ENCODE measurements around the gene PLEKHD1. TPM values are rescaled to one million over a fixed set of nuclear protein-coding genes. Genes with fewer than 3 reads are reported as not detected.
A peak's percentile ranks its signal among the peaks of the same experiment; 100 is the strongest.

The PLEKHD1 gene
- total RNA-seq, 2 donors from 2014 or later: not detected

DNA sequence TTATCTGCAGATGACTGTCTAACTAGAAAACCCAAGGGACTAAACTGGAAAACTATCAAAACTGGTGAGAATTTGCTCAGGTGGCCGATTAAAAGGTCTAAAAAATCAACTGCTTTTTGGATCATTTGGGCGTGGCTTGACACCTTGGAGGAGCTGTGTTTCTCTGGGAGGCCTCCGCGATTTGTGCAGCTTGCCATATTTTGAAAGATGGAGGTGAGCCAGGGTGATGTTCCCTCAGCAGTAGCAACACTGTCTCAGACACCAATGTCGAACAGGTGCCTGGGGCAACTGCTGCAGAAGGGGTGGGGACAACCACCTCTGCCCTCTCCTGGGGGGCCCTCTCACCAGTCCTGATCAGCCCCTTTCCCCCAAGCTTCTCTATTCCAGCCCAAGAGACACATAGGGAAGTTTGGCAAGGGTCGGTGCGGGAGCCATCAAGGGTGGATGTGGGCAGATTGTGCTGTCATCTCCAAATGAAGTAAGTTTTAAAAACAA, 86.4 kb downstream of the PLEKHD1 start:
- Histone ChIP-seq H3K27ac (no peak overlapping the region), H3K27me3 (peaks cover 5 to 22% of the 10 kb centered on the region in 2 donors), H3K36me3 (no peaks in the 10 kb centered on the region), H3K4me1 (peaks cover 0 to 32% of the 10 kb centered on the region in 2 donors), H3K9me3 (no peaks in the 10 kb centered on the region), H3K4me3 (no peak overlapping the region)
- DNase-seq (ENCODE audit: low spot score): no peak
- TF ChIP-seq, protein P1, sequence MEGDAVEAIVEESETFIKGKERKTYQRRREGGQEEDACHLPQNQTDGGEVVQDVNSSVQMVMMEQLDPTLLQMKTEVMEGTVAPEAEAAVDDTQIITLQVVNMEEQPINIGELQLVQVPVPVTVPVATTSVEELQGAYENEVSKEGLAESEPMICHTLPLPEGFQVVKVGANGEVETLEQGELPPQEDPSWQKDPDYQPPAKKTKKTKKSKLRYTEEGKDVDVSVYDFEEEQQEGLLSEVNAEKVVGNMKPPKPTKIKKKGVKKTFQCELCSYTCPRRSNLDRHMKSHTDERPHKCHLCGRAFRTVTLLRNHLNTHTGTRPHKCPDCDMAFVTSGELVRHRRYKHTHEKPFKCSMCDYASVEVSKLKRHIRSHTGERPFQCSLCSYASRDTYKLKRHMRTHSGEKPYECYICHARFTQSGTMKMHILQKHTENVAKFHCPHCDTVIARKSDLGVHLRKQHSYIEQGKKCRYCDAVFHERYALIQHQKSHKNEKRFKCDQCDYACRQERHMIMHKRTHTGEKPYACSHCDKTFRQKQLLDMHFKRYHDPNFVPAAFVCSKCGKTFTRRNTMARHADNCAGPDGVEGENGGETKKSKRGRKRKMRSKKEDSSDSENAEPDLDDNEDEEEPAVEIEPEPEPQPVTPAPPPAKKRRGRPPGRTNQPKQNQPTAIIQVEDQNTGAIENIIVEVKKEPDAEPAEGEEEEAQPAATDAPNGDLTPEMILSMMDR (IDR thresholded peaks at IDR 0.05): no peak

DNA sequence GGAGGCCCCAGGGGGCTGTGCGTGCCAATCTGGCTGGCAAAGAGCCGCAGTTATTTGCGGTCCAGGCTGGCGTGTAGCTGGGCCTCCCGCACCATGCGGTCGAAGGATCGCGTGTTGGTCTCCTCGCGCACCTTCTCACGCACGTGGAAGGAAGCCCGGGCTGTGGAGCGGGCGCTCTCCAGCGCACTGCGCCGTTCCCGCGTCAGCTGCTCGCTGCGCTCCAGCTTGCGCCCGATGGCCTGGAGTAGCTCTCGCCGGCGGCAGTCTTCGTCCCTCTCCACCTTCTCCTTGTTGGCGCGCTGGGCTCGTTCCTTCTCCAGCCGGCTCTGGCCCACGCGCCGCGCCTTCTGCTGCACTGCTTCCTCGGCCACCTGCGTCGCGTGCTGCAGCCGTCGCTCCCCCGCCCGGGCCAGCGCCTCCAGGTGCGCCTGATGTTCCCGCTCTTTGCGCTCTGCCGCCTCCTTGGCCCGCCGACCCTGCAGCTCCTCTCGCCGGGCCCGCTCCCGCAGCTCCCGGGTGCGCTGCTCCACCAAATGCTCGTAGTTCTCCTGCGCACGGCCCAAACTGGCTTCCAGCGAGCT, 87.0 kb downstream of the PLEKHD1 start:
- Histone ChIP-seq H3K4me1 (peaks cover 0 to 32% of the 10 kb centered on the region in 2 donors), H3K36me3 (no peaks in the 10 kb centered on the region), H3K27ac (no peak overlapping the region), H3K9me3 (no peaks in the 10 kb centered on the region), H3K27me3 (peaks cover 5 to 27% of the 10 kb centered on the region in 2 donors), H3K4me3 (peak overlapping the region; percentile 15 to 49)
- TF ChIP-seq, protein P1 (IDR thresholded peaks at IDR 0.05): no peak
- no peak for DNase-seq (ENCODE audit: low spot score)

DNA sequence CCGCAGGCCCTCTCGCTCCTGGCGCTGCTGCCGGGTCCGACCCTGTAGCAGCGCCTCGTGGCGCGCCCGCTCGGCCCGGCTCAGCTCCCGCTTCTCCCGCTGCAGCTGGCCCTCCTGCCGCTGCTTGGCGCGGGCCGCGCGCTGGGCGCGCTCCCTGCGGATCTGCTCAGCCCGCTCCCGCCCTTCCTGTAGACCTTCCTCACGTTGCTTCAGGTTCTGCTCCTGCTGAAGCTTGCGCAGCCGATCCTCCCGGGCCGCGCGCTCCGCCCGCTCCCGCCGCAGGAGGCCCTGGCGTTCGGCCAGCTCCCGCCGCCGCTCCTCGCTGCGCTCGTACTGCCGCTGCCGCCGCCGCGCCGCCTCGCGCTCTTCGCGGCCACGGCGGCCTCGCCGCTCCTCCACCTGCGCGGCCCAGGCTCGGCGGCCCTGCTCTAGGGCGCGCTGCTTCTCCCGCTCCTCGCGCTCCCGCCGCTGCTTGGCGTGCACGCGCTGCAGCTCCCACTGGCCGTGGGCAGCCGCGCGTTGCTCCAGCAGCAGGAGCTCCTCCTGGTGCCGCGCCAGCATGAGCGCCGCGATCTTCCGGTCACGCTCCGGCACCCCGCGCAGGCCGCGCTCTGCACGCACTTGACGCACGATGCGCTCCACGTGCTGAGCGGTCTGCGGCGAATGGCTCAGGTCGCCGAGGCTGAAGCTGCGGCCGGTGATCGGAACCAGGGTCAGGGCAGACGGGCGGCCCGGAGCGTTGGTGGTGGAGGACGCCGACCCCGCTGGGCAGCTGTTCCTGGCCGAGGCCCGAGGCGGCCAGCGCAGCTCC, 87.7 kb downstream of the PLEKHD1 start:
- no peak for DNase-seq (ENCODE audit: low spot score)

DNA sequence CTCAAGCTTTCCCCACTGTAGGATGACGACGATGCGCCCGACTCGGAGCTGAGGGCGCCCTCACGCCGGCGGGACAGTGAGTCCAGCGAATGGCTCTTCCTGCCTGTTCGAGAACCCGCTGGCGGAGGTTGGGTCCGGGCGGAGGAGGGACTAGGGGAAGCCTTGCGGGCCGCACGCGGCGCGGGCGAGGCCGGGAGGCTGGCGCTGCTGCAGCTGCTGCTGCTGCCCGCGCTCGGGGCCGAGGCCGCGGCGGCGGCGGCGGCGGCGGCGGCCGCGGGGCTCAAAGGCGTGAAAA, 88.3 kb downstream of the PLEKHD1 start:
- Histone ChIP-seq H3K27ac (no peak overlapping the region), H3K4me1 (peaks cover 0 to 32% of the 10 kb centered on the region in 2 donors), H3K4me3 (peak overlapping the region in 1 of 2 donors; percentile 49), H3K27me3 (peaks cover 5 to 29% of the 10 kb centered on the region in 2 donors), H3K9me3 (no peaks in the 10 kb centered on the region), H3K36me3 (no peaks in the 10 kb centered on the region)
- TF ChIP-seq, protein P1 (IDR thresholded peaks at IDR 0.05): no peak
- no peak for DNase-seq (ENCODE audit: low spot score)

More for the DNA sequence above, 87.7 kb downstream of the PLEKHD1 start:
- H3K9me3 ChIP-seq: no peaks in the 10 kb centered on the region
- H3K27me3 ChIP-seq: peaks cover 5 to 29% of the 10 kb centered on the region in 2 donors
- TF ChIP-seq, protein P1 (IDR thresholded peaks at IDR 0.05): no peak
- peaks cover 0 to 32% of the 10 kb centered on the region in 2 donors for H3K4me1 ChIP-seq
- no peak overlapping the region for H3K27ac ChIP-seq
- no peaks in the 10 kb centered on the region for H3K36me3 ChIP-seq
- peak overlapping the region; percentile 15 to 49 for H3K4me3 ChIP-seq

DNA sequence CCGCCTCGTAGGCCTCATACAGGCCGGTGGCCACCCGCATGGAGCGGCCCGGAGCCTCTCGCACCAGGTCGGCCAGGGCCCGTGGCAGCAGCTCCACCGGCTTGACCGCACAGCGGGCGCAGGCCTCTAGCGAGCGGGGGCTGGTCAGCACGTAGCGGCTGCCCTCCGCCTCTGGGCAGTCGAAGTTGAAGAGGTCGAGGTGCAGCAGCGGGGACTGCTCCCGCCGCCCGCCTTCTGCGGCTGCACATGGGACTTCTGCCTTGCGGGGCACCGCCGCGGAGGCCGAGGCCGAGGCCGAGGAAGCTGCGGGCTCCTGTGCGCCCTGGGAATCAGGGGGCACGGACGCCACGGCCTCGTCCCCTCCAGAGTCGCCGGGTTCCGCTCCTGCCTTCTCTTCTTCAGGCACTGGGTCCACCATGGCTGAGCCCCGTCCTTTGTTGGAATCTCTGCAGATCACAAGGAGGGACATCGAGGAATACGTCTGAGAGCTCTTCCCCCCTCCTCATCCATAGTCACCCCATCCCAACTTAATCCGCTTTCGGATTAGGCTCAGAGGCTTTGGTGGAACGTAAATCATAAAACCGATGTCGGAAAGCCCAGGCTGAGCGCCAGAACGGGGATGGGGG, 88.8 kb downstream of the PLEKHD1 start:
- no peak for DNase-seq (ENCODE audit: low spot score)
- H3K9me3 ChIP-seq: no peaks in the 10 kb centered on the region
- H3K4me1 ChIP-seq: peaks cover 0 to 32% of the 10 kb centered on the region in 2 donors
- peak overlapping the region in 1 of 2 donors; percentile 7 for H3K4me3 ChIP-seq
- TF ChIP-seq, protein P1 (IDR thresholded peaks at IDR 0.05): no peak
- no peaks in the 10 kb centered on the region for H3K36me3 ChIP-seq
- peaks cover 5 to 29% of the 10 kb centered on the region in 2 donors for H3K27me3 ChIP-seq
- no peak overlapping the region for H3K27ac ChIP-seq

All from right atrium auricular region (tissue), 2 donors.